ENCODE measurements around the gene LRMDA.

Gene LRMDA

DNA sequence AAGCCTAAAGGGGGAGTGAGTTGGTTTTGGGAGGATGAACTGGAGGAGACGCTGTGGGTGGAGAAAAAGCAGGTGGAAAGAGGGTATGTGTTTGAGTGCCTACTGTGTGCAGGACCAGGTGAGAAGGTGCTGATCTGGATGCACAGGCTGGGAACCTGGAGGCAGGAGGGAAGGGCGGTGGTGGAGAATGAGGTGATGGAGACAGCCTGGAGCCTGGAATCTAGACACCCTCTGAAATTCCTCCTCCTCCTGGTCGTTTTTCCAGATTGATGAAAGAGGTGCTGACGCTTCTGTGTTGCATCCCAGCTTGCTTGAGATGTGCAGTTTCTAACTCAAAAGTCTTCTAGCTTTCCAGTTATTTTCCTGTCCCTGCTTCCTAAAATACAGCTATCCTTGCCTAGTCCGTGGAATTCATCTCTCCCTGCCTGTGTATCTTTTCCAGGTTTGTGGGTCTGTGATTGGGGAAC, 67.5 kb downstream of the LRMDA start:
- Histone ChIP-seq H3K4me3 (no peak overlapping the region), H3K36me3 (no peaks in the 10 kb centered on the region), H3K9me3 (no peaks in the 10 kb centered on the region), H3K4me1 (no peaks in the 10 kb centered on the region), H3K27ac (no peak overlapping the region), H3K27me3 (no peaks in the 10 kb centered on the region)
- TF ChIP-seq, protein P1, sequence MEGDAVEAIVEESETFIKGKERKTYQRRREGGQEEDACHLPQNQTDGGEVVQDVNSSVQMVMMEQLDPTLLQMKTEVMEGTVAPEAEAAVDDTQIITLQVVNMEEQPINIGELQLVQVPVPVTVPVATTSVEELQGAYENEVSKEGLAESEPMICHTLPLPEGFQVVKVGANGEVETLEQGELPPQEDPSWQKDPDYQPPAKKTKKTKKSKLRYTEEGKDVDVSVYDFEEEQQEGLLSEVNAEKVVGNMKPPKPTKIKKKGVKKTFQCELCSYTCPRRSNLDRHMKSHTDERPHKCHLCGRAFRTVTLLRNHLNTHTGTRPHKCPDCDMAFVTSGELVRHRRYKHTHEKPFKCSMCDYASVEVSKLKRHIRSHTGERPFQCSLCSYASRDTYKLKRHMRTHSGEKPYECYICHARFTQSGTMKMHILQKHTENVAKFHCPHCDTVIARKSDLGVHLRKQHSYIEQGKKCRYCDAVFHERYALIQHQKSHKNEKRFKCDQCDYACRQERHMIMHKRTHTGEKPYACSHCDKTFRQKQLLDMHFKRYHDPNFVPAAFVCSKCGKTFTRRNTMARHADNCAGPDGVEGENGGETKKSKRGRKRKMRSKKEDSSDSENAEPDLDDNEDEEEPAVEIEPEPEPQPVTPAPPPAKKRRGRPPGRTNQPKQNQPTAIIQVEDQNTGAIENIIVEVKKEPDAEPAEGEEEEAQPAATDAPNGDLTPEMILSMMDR (IDR thresholded peaks at IDR 0.05): no peak
- intact Hi-C loops (cut with DNase I; ENCODE audit: low total_unique reads): no loop called here
- DNase-seq: no peak

DNA sequence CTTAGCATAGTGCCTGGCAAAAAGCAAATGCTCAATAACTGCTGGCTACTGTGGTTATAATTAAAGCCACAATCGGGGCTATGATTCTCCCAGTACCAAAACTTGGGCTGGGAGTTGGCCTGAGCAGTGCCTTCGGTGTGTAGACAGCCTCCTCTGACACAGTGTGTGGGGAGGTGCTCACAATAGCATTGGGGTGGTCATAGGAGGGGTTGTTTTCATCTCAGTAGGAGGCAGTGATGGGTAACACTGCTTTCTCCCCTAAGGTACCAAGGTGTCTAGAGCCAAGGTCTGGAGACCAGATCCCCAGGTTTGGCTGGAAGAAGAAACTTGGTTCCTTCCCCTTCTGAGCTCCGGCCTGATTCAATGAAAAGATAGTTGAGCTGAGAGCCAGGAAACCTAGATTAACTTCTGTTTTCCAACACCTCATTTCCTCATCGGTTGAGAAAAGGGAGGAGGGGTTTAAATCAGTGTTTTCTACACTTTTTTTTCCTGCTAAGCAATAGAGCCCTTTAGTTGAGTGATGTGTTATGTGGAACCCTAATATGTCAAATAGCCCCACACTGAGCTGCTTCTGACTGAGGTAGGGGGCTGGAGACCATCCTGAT, 68.2 kb downstream of the LRMDA start:
- H3K4me3 ChIP-seq: no peak overlapping the region
- no peaks in the 10 kb centered on the region for H3K9me3 ChIP-seq
- H3K27me3 ChIP-seq: no peaks in the 10 kb centered on the region
- DNase-seq: no peak
- intact Hi-C loops (cut with DNase I; ENCODE audit: low total_unique reads): no loop called here
- TF ChIP-seq, protein P1 (IDR thresholded peaks at IDR 0.05): no peak
- H3K4me1 ChIP-seq: no peaks in the 10 kb centered on the region
- no peaks in the 10 kb centered on the region for H3K36me3 ChIP-seq
- H3K27ac ChIP-seq: no peak overlapping the region

DNA sequence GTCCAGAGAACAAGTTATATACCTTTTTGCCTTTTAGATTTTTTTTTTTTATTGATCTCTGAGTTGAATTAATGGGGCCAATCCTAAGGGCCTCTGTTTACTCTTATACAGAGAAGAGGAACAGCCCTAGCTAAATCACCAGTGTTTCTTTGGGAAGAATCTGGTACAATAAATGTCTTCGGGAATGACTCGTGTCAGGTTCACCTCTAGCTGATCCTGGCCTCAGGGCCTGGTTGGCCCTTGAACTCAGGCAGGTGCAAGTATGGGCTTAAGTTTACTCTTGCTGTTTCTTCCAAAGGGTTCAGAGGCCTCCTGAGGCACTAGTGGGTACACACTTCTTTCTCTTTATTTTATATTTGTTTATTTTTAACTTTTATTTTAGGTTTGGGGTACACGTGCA, 71.0 kb downstream of the LRMDA start:
- peaks cover 0 to 2% (median 0%) of the 10 kb centered on the region in 4 donors for H3K4me1 ChIP-seq
- no peaks in the 10 kb centered on the region for H3K36me3 ChIP-seq
- no peak overlapping the region for H3K4me3 ChIP-seq
- no peaks in the 10 kb centered on the region for H3K27me3 ChIP-seq
- DNase-seq: no peak
- H3K27ac ChIP-seq: no peak overlapping the region
- TF ChIP-seq, protein P1 (IDR thresholded peaks at IDR 0.05): no peak
- no peaks in the 10 kb centered on the region for H3K9me3 ChIP-seq
- intact Hi-C loops (cut with DNase I; ENCODE audit: low total_unique reads): no loop called here

DNA sequence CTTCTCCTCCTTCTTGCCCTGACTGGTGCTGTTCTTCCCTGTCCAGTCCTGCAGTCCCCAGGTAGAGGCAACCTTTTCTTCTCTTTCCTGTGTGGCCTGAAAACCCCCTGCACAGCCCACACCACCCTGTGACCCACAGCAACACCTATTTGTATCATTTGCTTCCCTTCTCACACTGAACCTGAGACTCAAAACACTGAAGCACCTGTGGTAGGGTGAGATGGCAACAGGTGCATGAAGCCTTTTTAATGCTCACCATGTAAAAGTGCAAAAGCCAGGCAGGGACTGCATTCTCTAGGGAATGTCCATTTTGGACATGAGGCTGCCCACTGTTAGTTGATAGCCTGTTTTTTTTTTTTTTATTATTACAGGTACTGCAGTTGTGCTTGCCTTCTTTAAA, 71.4 kb downstream of the LRMDA start:
- Histone ChIP-seq H3K27me3 (no peaks in the 10 kb centered on the region), H3K36me3 (no peaks in the 10 kb centered on the region), H3K4me1 (peaks cover 0 to 6% (median under 1%) of the 10 kb centered on the region in 4 donors), H3K9me3 (no peaks in the 10 kb centered on the region), H3K27ac (no peak overlapping the region), H3K4me3 (no peak overlapping the region)
- DNase-seq: no peak
- TF ChIP-seq, protein P1 (IDR thresholded peaks at IDR 0.05): no peak
- intact Hi-C loops (cut with DNase I; ENCODE audit: low total_unique reads): no loop called here

DNA sequence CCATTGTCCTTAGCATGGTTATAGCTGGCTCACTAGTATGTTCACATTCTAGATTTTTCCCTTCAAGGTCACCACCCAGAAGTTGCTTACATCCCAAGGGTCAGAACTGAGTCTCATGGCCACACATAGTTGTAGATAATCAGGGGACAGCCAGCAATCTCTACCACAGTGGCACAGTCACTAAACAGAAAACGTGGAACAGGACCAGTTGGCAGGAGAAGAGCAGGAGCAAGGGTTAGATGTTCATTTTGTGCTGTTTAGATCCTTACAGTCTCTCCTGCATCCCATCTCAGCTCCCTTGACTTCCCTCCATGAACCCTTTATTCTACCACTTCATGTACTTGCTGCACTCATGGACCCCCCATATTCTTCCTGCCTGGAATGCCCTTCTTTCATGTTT, 73.9 kb downstream of the LRMDA start:
- DNase-seq: no peak
- Histone ChIP-seq H3K9me3 (no peaks in the 10 kb centered on the region), H3K27ac (no peak overlapping the region), H3K36me3 (no peaks in the 10 kb centered on the region), H3K4me3 (no peak overlapping the region), H3K4me1 (peaks cover 0 to 20% (median 12%) of the 10 kb centered on the region in 4 donors), H3K27me3 (no peaks in the 10 kb centered on the region)
- TF ChIP-seq, protein P1 (IDR thresholded peaks at IDR 0.05): no peak
- intact Hi-C loops (cut with DNase I; ENCODE audit: low total_unique reads): no loop called here

Measured in tibial artery (tissue), 4 donors.